Progenitor cell of endocrine pancreas (in vitro differentiated cells): Measurements from ENCODE around the gene PITX2. TPM values are rescaled to one million over a fixed set of nuclear protein-coding genes. Genes with fewer than 3 reads are reported as not detected.

Experiments used
- DNase-seq: peaks from one replicate; pipeline ENCODE4 v3.0.0; 2021; ENCODE audit warnings: low spot score; ENCODE audit not compliant: unreplicated experiment
- H3K27ac Mint-ChIP-seq: 2 replicates; pipeline ENCODE4 v1.8.0; 2021; ENCODE audit warnings: mild to moderate bottlenecking, moderate library complexity, mixed read lengths
- H3K27me3 Mint-ChIP-seq: 2 replicates; pipeline ENCODE4 v1.8.0; 2021; ENCODE audit warnings: mixed read lengths
- H3K36me3 Mint-ChIP-seq: 2 replicates; pipeline ENCODE4 v1.8.0; 2022; ENCODE audit warnings: mixed read lengths; ENCODE audit not compliant: insufficient read depth
- H3K4me1 Mint-ChIP-seq: 2 replicates; pipeline ENCODE4 v1.8.0; 2021; ENCODE audit warnings: low read depth, mixed read lengths
- H3K4me3 Mint-ChIP-seq: 2 replicates; pipeline ENCODE4 v1.8.0; 2021; ENCODE audit warnings: low read depth, mild to moderate bottlenecking, moderate library complexity, mixed read lengths
- H3K9me3 Mint-ChIP-seq: 2 replicates; pipeline ENCODE4 v1.8.0; 2021; ENCODE audit warnings: low read depth, mixed read lengths
- total RNA-seq: library from RNA; stranded (reverse); gene quantifications from 2 replicates; pipeline ENCODE4 v1.2.1, GENCODE V29; 2021
- TF ChIP-seq, protein P1 (sequence below): fragments of 200-600 bp; sonication (generic); IDR thresholded peaks from one replicate; pipeline ENCODE4 v1.5.0; 2021; ENCODE audit warnings: antibody characterized with exemption, mild to moderate bottlenecking; ENCODE audit not compliant: unreplicated experiment

Gene PITX2
- total RNA-seq, 1 donor from 2014 or later: 5.3 TPM

DNA sequence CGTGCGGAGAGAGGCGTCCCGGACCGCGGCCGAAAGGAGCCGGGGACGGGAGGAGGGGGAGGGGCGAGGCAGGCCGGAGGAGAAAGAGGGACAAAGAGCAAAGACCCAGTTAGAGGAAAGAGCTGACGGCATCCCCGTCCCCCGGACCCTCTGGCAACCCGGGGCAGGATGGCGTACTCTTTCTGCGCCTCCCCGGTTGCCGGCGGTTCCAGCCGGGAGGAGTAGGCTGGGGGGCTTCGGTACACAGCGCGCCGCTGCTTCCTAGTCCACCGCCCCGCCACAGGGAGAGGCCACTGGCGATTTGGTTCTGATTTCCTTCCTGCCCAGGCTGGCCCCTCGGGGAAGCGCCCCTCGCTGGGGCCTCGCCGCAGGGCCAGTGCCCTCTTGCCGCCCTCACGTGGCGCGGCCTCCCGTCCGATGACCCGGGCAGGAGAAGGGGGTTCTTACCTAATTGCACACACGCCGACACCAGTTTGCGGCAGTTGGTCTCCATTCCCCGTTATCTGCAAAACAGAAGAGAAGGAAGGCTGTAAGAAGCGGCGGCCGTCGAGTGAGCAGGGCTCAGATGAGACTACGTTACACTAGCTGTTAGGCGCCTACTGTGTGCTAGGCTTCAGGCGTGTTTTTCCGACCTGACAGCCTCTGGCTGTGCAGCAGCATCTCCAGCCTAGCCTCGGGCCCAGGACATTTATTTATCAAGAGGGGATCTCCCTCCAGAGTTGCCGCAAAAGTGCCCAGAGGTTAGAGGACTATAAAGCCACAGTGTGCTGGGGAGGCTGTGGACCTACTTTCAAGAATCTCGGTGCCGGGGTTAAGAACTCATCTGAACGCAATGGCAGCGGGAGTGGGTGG lies 9.9 kb upstream of the PITX2 start:
- peak overlapping the region; percentile 69 for H3K27ac Mint-ChIP-seq
- no peak for DNase-seq
- H3K27me3 Mint-ChIP-seq: peaks cover 94% of the 10 kb centered on the region
- H3K4me1 Mint-ChIP-seq: peaks cover 24% of the 10 kb centered on the region
- TF ChIP-seq, protein P1, sequence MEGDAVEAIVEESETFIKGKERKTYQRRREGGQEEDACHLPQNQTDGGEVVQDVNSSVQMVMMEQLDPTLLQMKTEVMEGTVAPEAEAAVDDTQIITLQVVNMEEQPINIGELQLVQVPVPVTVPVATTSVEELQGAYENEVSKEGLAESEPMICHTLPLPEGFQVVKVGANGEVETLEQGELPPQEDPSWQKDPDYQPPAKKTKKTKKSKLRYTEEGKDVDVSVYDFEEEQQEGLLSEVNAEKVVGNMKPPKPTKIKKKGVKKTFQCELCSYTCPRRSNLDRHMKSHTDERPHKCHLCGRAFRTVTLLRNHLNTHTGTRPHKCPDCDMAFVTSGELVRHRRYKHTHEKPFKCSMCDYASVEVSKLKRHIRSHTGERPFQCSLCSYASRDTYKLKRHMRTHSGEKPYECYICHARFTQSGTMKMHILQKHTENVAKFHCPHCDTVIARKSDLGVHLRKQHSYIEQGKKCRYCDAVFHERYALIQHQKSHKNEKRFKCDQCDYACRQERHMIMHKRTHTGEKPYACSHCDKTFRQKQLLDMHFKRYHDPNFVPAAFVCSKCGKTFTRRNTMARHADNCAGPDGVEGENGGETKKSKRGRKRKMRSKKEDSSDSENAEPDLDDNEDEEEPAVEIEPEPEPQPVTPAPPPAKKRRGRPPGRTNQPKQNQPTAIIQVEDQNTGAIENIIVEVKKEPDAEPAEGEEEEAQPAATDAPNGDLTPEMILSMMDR: no peak
- no peaks in the 10 kb centered on the region for H3K9me3 Mint-ChIP-seq
- peak overlapping the region; percentile 71 for H3K4me3 Mint-ChIP-seq
- H3K36me3 Mint-ChIP-seq: no peaks in the 10 kb centered on the region

DNA sequence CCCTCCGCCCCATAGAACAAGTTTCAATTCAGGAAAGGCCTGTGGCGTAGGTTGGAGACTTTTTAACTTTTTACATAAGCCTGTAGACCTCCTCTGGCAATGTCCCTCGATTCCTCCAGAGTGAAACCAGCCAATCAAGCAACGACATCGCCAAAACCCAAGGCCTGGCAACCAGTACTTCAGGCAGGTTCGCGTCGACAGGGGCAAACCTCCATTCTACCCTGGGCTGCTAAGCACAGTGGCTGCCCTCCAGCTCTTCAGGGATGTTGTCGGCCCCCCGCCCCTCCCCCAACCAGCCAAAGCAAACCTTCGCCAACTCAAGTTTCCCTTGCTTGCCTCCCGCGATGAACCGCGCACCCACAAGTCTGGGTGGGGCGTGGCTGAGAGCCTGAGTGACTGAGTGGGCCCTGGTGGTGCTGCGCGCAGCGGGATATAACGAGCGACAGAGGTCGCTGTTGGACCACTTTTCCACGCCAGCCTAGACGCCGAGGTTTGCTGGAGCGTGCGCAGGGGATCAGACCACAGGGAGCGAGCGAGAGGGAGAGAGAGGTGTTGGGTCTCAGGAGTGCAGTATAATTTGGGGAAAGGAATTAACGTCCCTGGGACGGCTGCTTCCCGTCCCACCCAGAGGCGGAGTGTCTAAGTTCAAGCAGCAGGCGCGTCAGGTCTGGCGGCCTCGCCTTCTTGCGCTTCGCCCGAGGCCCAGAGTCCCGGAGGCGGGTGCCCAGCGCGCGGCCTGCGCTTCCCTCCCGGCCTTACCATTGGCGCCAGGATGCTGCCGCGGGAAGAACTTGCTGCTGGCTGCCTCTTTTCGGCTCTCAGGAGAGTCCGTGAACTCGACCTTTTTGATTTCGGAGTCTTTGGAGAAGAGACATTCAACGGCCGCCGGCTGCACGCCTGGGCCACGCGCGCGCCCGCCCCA lies 9.0 kb upstream of the PITX2 start:
- Mint-ChIP-seq H3K4me1 (peaks cover 17% of the 10 kb centered on the region), H3K36me3 (no peaks in the 10 kb centered on the region), H3K27ac (peak overlapping the region; percentile 84), H3K27me3 (peaks cover 94% of the 10 kb centered on the region), H3K9me3 (no peaks in the 10 kb centered on the region), H3K4me3 (peak overlapping the region; percentile 71)
- TF ChIP-seq, protein P1: peak; percentile 93
- DNase-seq: peak; percentile 74

DNA sequence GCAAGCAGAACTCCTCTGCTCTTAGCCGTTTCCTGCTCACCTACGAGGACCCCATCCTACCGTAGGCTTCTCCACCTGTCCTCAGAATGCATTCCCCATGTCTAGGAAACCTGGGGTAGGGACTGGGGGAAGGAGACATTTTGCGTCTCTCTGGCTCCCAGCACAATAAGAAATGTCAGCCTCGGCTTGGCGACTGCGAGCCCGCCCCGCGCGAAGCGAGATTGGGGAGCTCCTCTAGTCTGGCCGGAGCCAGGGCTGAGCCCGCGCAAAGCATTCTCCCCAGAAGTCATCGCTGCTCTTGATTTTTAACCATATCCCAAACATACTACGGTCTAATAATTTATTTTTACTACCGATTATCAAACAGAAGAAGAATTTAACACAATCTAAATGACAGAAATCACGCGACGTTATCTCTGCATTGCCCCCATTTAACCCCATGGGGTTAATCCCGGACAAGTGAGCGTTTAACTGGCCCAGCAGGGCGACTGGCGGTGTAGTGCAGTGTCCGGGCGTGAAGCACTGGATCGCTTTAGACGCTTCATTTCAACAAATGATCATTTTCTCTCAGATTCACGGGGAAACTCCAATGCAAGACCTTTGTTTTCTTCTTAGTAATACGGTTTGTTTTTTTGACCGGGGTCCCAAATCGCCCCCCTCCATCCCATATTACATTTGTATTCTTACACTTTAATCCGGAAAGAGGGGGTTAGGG lies 8.0 kb upstream of the PITX2 start:
- no peak overlapping the region for H3K27ac Mint-ChIP-seq
- H3K27me3 Mint-ChIP-seq: peaks cover 94% of the 10 kb centered on the region
- TF ChIP-seq, protein P1: no peak
- DNase-seq: no peak
- peak overlapping the region; percentile 27 for H3K4me3 Mint-ChIP-seq
- H3K36me3 Mint-ChIP-seq: no peaks in the 10 kb centered on the region
- no peaks in the 10 kb centered on the region for H3K9me3 Mint-ChIP-seq
- H3K4me1 Mint-ChIP-seq: peaks cover 15% of the 10 kb centered on the region

DNA sequence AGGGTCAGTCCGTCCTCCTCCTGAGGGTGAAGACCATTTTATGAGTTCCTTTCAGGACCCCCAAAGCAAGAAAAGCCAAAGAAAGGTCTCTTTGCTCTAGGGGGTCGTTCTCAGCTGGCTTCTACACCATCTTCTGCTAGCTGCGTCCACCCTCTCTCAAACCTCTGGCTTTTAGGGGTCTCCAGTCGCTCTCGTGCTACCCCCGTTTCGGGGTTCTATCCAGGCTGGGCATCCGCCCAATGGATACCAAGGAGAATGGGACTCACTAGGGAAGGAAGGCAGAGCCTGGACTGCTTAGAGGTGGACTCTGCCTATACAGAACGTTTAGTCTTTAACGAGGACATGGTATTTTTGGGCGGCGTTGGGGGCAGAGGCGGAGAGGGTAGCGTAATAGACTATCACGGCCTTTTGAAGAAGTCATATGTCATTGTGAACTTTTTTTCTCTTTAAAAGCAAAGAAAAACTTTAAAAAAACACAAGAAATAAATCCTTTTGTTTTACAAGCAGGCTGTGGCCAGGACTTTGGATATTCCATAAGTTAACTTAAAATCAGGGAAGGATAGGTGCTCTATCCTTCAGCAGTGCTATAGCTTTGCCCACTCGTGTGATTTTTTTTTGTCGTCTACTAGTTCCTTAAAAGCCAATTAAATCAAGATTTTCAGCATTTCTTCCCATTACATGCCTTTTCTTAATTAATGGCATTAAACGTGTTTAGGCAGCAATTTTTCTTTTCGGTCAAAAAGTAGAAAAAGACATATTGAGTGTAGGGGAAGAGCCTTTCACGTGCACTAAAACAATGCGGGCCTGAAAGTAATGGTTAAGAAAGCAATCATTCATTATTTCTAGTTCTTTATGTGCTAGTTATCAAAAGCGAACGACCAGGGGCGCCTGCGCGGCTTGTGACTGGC lies 7.2 kb upstream of the PITX2 start:
- H3K9me3 Mint-ChIP-seq: no peaks in the 10 kb centered on the region
- H3K27me3 Mint-ChIP-seq: peaks cover 96% of the 10 kb centered on the region
- H3K36me3 Mint-ChIP-seq: no peaks in the 10 kb centered on the region
- H3K4me3 Mint-ChIP-seq: no peak overlapping the region
- TF ChIP-seq, protein P1: no peak
- no peak overlapping the region for H3K27ac Mint-ChIP-seq
- H3K4me1 Mint-ChIP-seq: peaks cover 15% of the 10 kb centered on the region
- DNase-seq: no peak
